HEK293 (cell line): ENCODE data around the gene DGKH.

ENCODE experiments used
- CTCF ChIA-PET: fragments of 350-600 bp; formaldehyde crosslinking; extraction: SDS; loops from one replicate; lab custom pipeline; 2021; ENCODE audit warnings: antibody characterized with exemption; lab: Yijun Ruan, JAX
- POLR2A ChIA-PET: fragments of 300-600 bp; formaldehyde crosslinking; extraction: SDS; loops from one replicate; lab custom pipeline; 2020; ENCODE audit warnings: antibody characterized with exemption, inconsistent platforms; lab: Yijun Ruan, JAX
- H3K27ac ChIP-seq: fragments of 200-500 bp; sonication (Bioruptor generic); 2 replicates; pipeline ENCODE4 v1.5.1; 2014; ENCODE audit warnings: low read depth, low read length, control low read depth, inconsistent platforms; ENCODE audit errors: extremely low read depth
- H3K36me3 ChIP-seq, 2 experiments: fragments of 200-500 bp in 1 of 2; sonication (Bioruptor generic) in 1 of 2; 1 replicate in 1 of 2; 2 replicates in 1 of 2; pipeline ENCODE4 v1.5.1; 2014 to 2017; ENCODE audit warnings: inconsistent platforms in 2 of 2, low read length in 2 of 2; ENCODE audit not compliant: control insufficient read depth in 2 of 2, insufficient read depth in 1 of 2
- H3K4me1 ChIP-seq: fragments of 200-500 bp; sonication (Bioruptor generic); 2 replicates; pipeline ENCODE4 v1.5.1; 2014; ENCODE audit warnings: mild to moderate bottlenecking, low read length, inconsistent platforms; ENCODE audit not compliant: control insufficient read depth, insufficient read depth
- H3K4me3 ChIP-seq: 2 replicates; pipeline ENCODE4 v1.5.1; 2011; ENCODE audit warnings: low read depth, mild to moderate bottlenecking, control low read depth, low read length, moderate library complexity
- H3K9me3 ChIP-seq: fragments of 200-500 bp; sonication (Bioruptor generic); 2 replicates; pipeline ENCODE4 v1.5.1; 2014; ENCODE audit warnings: low read depth, low read length, inconsistent platforms; ENCODE audit not compliant: control insufficient read depth, insufficient read depth
- BCL11B ChIP-seq: fragments of 450-650 bp; formaldehyde crosslinking; IDR thresholded peaks from 2 replicates; pipeline ENCODE4 v1.5.1; 2016; ENCODE audit warnings: low read depth, missing biosample characterization, missing genetic modification characterization
- EGR2 ChIP-seq: fragments of 450-650 bp; formaldehyde crosslinking; IDR thresholded peaks from 2 replicates; pipeline ENCODE4 v1.5.1; 2016; ENCODE audit warnings: low read depth, missing biosample characterization, missing genetic modification characterization
- FEZF1 ChIP-seq: fragments of 450-650 bp; formaldehyde crosslinking; IDR thresholded peaks from 2 replicates; pipeline ENCODE4 v1.5.1; 2016; ENCODE audit warnings: missing biosample characterization, missing genetic modification characterization
- PRDM10 ChIP-seq: fragments of 450-650 bp; formaldehyde crosslinking; IDR thresholded peaks from 2 replicates; pipeline ENCODE4 v1.5.1; 2016; ENCODE audit warnings: missing biosample characterization, missing genetic modification characterization
- SCRT1 ChIP-seq: fragments of 450-650 bp; formaldehyde crosslinking; IDR thresholded peaks from 2 replicates; pipeline ENCODE4 v1.5.1; 2016; ENCODE audit warnings: missing biosample characterization, missing genetic modification characterization, borderline replicate concordance
- YY1 ChIP-seq: fragments of 450-650 bp; formaldehyde crosslinking; IDR thresholded peaks from 2 replicates; pipeline ENCODE4 v1.5.1; 2018; ENCODE audit warnings: missing biosample characterization, missing genetic modification characterization
- ZBTB7A ChIP-seq: fragments of 450-650 bp; formaldehyde crosslinking; IDR thresholded peaks from 2 replicates; pipeline ENCODE4 v1.5.1; 2016; ENCODE audit warnings: low read depth, missing biosample characterization, missing genetic modification characterization
- ZNF121 ChIP-seq: fragments of 450-650 bp; formaldehyde crosslinking; IDR thresholded peaks from 2 replicates; pipeline ENCODE4 v1.5.1; 2016; ENCODE audit warnings: missing biosample characterization, missing genetic modification characterization
- ZNF132 ChIP-seq: fragments of 450-650 bp; formaldehyde crosslinking; IDR thresholded peaks from 2 replicates; pipeline ENCODE4 v1.5.1; 2017; ENCODE audit warnings: missing biosample characterization, missing genetic modification characterization, borderline replicate concordance
- ZNF19 ChIP-seq: fragments of 450-650 bp; formaldehyde crosslinking; IDR thresholded peaks from 2 replicates; pipeline ENCODE4; 2016; ENCODE audit warnings: missing biosample characterization, missing genetic modification characterization, low read depth
- ZNF24 ChIP-seq: fragments of 450-650 bp; formaldehyde crosslinking; IDR thresholded peaks from 2 replicates; pipeline ENCODE4 v1.5.1; 2016; ENCODE audit warnings: missing biosample characterization, missing genetic modification characterization
- ZNF280D ChIP-seq: fragments of 450-650 bp; formaldehyde crosslinking; IDR thresholded peaks from 2 replicates; pipeline ENCODE4 v1.5.1; 2016; ENCODE audit warnings: missing biosample characterization, missing genetic modification characterization
- ZNF362 ChIP-seq: fragments of 450-650 bp; formaldehyde crosslinking; IDR thresholded peaks from 2 replicates; pipeline ENCODE4 v1.5.1; 2016; ENCODE audit warnings: missing biosample characterization, missing genetic modification characterization
- ZNF404 ChIP-seq: fragments of 450-650 bp; formaldehyde crosslinking; IDR thresholded peaks from 2 replicates; pipeline ENCODE4 v1.5.1; 2017; ENCODE audit warnings: missing biosample characterization, missing genetic modification characterization
- ZNF423 ChIP-seq: fragments of 450-650 bp; formaldehyde crosslinking; IDR thresholded peaks from 2 replicates; pipeline ENCODE4 v1.5.1; 2016; ENCODE audit warnings: missing biosample characterization, missing genetic modification characterization
- ZNF433 ChIP-seq: fragments of 450-650 bp; formaldehyde crosslinking; IDR thresholded peaks from 2 replicates; pipeline ENCODE4 v1.5.1; 2016; ENCODE audit warnings: missing biosample characterization, missing genetic modification characterization, low read depth
- ZNF530 ChIP-seq: fragments of 450-650 bp; formaldehyde crosslinking; IDR thresholded peaks from 2 replicates; pipeline ENCODE4 v1.5.1; 2016; ENCODE audit warnings: low read depth, missing biosample characterization, missing genetic modification characterization
- ZNF629 ChIP-seq: fragments of 450-650 bp; formaldehyde crosslinking; IDR thresholded peaks from 2 replicates; pipeline ENCODE4 v1.5.1; 2017; ENCODE audit warnings: missing biosample characterization, missing genetic modification characterization
- ZNF664 ChIP-seq: fragments of 450-650 bp; formaldehyde crosslinking; IDR thresholded peaks from 2 replicates; pipeline ENCODE4 v1.5.1; 2016; ENCODE audit warnings: missing biosample characterization, missing genetic modification characterization
- ZNF76 ChIP-seq: fragments of 450-650 bp; formaldehyde crosslinking; IDR thresholded peaks from 2 replicates; pipeline ENCODE4; 2016; ENCODE audit warnings: low read depth, missing biosample characterization, missing genetic modification characterization, borderline replicate concordance
- ZSCAN4 ChIP-seq: fragments of 450-650 bp; formaldehyde crosslinking; IDR thresholded peaks from 2 replicates; pipeline ENCODE4 v1.5.1; 2017; ENCODE audit warnings: missing biosample characterization, missing genetic modification characterization
- TF ChIP-seq, protein P1 (sequence below): fragments of 450-650 bp; formaldehyde crosslinking; IDR thresholded peaks from 2 replicates; pipeline ENCODE4 v1.5.1; 2016; ENCODE audit warnings: missing biosample characterization, missing genetic modification characterization

Gene DGKH

GRCh38 chr13:42181381-42181953 is 133.0 kb downstream of the DGKH start:
- no peak for TF ChIP-seq ZNF76
- no peak for TF ChIP-seq ZNF121 (tag by site-specific recombination)
- no peak for TF ChIP-seq ZSCAN4 (tag by site-specific recombination)
- no peak for TF ChIP-seq ZNF132 (tag by site-specific recombination)
- no peak for TF ChIP-seq ZNF664 (tag by site-specific recombination)
- no peak for TF ChIP-seq EGR2
- no peak for TF ChIP-seq YY1 (tag by site-specific recombination)
- no peak for TF ChIP-seq ZNF24 (tag by site-specific recombination)
- no peak for TF ChIP-seq ZNF530 (tag by site-specific recombination)
- TF ChIP-seq ZBTB7A (tag by site-specific recombination) = no peak
- Histone ChIP-seq H3K27ac (no peak overlapping the region), H3K4me1 (no peaks in the 10 kb centered on the region), H3K9me3 (no peaks in the 10 kb centered on the region), H3K36me3 (peaks cover 0 to 3% of the 10 kb centered on the region in 2 experiments; a peak in 1 of 3 replicates), H3K4me3 (no peak overlapping the region)
- POLR2A ChIA-PET = interaction anchor here (0.6 kb wide), 1 partner anchor 10 kb away, joined by 4 read pairs; no protein-coding TSS in a partner anchor
- CTCF ChIA-PET = no interaction called here

GRCh38 chr13:42189061-42189460 is 140.6 kb downstream of the DGKH start:
- no peak for TF ChIP-seq ZNF433 (tag by site-specific recombination)
- TF ChIP-seq ZNF423 (tag by site-specific recombination) = no peak
- no peak for TF ChIP-seq ZNF404 (tag by site-specific recombination)
- TF ChIP-seq ZNF664 (tag by site-specific recombination) = no peak
- no peak for TF ChIP-seq ZNF629 (tag by site-specific recombination)
- TF ChIP-seq ZNF19 (tag by site-specific recombination) = no peak
- no peak for TF ChIP-seq SCRT1 (tag by site-specific recombination)
- no peak for TF ChIP-seq ZNF280D (tag by site-specific recombination)
- no peak for TF ChIP-seq PRDM10 (tag by site-specific recombination)
- TF ChIP-seq BCL11B (tag by site-specific recombination) = no peak
- TF ChIP-seq, protein P1, sequence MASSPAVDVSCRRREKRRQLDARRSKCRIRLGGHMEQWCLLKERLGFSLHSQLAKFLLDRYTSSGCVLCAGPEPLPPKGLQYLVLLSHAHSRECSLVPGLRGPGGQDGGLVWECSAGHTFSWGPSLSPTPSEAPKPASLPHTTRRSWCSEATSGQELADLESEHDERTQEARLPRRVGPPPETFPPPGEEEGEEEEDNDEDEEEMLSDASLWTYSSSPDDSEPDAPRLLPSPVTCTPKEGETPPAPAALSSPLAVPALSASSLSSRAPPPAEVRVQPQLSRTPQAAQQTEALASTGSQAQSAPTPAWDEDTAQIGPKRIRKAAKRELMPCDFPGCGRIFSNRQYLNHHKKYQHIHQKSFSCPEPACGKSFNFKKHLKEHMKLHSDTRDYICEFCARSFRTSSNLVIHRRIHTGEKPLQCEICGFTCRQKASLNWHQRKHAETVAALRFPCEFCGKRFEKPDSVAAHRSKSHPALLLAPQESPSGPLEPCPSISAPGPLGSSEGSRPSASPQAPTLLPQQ (tag by site-specific recombination) = no peak
- no peak for TF ChIP-seq ZNF362 (tag by site-specific recombination)
- no peak for TF ChIP-seq FEZF1
- TF ChIP-seq, all 188 proteins: peak for 0
- CTCF ChIA-PET = no interaction called here
- H3K9me3 ChIP-seq = no peaks in the 10 kb centered on the region

More at GRCh38 chr13:42189061-42189460, 140.6 kb downstream of the DGKH start:
- Histone ChIP-seq H3K4me3 (no peak overlapping the region), H3K4me1 (no peaks in the 10 kb centered on the region), H3K27ac (no peak overlapping the region), H3K36me3 (peaks cover 6 to 7% of the 10 kb centered on the region in 2 experiments; a peak in 2 of 3 replicates)
- POLR2A ChIA-PET = no interaction called here
